ENCODE data around the gene ZFY. TPM values are rescaled to one million over a fixed set of nuclear protein-coding genes. Genes with fewer than 3 reads are reported as not detected.
"Not testable (repeated sequence)": the region's sequence is repeated elsewhere in the genome, so short reads cannot be mapped to it uniquely, and the experiment has no call there.

Gene ZFY
- total RNA-seq, 1 experiment from 2014 or later: not detected

GRCh38 chrY:2984491-2984890, 49.3 kb downstream of the ZFY start:
- Histone ChIP-seq H3K9me2 (replicated peaks; ENCODE audit: low read length) (no peaks in the 10 kb centered on the region), H3K4me3 (ENCODE audit: low read length) (no peak overlapping the region), H3K27me3 (ENCODE audit: low read length) (no peaks in the 10 kb centered on the region), H2AFZ (ENCODE audit: low read length) (no peak overlapping the region), H3K4me2 (ENCODE audit: low read length) (no peak overlapping the region), H3K4me1 (ENCODE audit: insufficient read depth, low read length) (no peaks in the 10 kb centered on the region), H3K36me3 (ENCODE audit: low read depth, low read length) (no peaks in the 10 kb centered on the region), H3K79me2 (ENCODE audit: low read length) (no peaks in the 10 kb centered on the region), H3F3A (ENCODE audit: low read length, unreplicated experiment) (no peaks in the 10 kb centered on the region), H3K9me3 (ENCODE audit: low read length) (no peaks in the 10 kb centered on the region), H3K9ac (ENCODE audit: low read length) (no peak overlapping the region), H3K27ac (ENCODE audit: low read length) (no peak overlapping the region), H4K20me1 (ENCODE audit: low read length) (no peaks in the 10 kb centered on the region)
- ChIA-PET CTCF (no interaction called here), POLR2A (ENCODE audit: unreplicated experiment) (no interaction called here)
- DNase-seq (no peak), ATAC-seq (no peak)
- intact Hi-C loops (cut with micrococcal nuclease): no loop called here
- BruUV-seq (replicated peaks): no TSS peak
- TF ChIP-seq EZH2phosphoT487 (IDR thresholded peaks at IDR 0.05; ENCODE audit: borderline replicate concordance, low read length) (no peak), EZH2 (IDR thresholded peaks at IDR 0.05; ENCODE audit: low read length, unreplicated experiment) (no peak), CTCF (conservative IDR thresholded peaks at IDR 0.05; ENCODE audit: low read depth, low read length) (no peak)

GRCh38 chrY:2987178-2987577, 52.0 kb downstream of the ZFY start:
- H3K27ac ChIP-seq (ENCODE audit: low read length); DNase-seq; BruUV-seq (replicated peaks); H3K36me3 ChIP-seq (ENCODE audit: low read depth, low read length); H4K20me1 ChIP-seq (ENCODE audit: low read length); H3K79me2 ChIP-seq (ENCODE audit: low read length); H3K4me2 ChIP-seq (ENCODE audit: low read length); H3K9ac ChIP-seq (ENCODE audit: low read length); H3K9me3 ChIP-seq (ENCODE audit: low read length); H3F3A ChIP-seq (ENCODE audit: low read length, unreplicated experiment); H3K4me3 ChIP-seq (ENCODE audit: low read length); H3K4me1 ChIP-seq (ENCODE audit: insufficient read depth, low read length); POLR2A ChIA-PET (ENCODE audit: unreplicated experiment); H3K9me2 ChIP-seq (replicated peaks; ENCODE audit: low read length); intact Hi-C loops (cut with micrococcal nuclease); CTCF ChIA-PET; H3K27me3 ChIP-seq (ENCODE audit: low read length); H2AFZ ChIP-seq (ENCODE audit: low read length); ATAC-seq: not testable (repeated sequence)

- DNase-seq; H3K9me3 ChIP-seq (ENCODE audit: low read length); H3K4me2 ChIP-seq (ENCODE audit: low read length); intact Hi-C loops (cut with micrococcal nuclease); H3K27me3 ChIP-seq (ENCODE audit: low read length); CTCF ChIA-PET; ATAC-seq; H3K27ac ChIP-seq (ENCODE audit: low read length); H3K9me2 ChIP-seq (replicated peaks; ENCODE audit: low read length); H3K79me2 ChIP-seq (ENCODE audit: low read length); H3F3A ChIP-seq (ENCODE audit: low read length, unreplicated experiment); BruUV-seq (replicated peaks); H4K20me1 ChIP-seq (ENCODE audit: low read length); H2AFZ ChIP-seq (ENCODE audit: low read length); H3K4me1 ChIP-seq (ENCODE audit: insufficient read depth, low read length); POLR2A ChIA-PET (ENCODE audit: unreplicated experiment); H3K36me3 ChIP-seq (ENCODE audit: low read depth, low read length); H3K9ac ChIP-seq (ENCODE audit: low read length); H3K4me3 ChIP-seq (ENCODE audit: low read length): not testable (repeated sequence)
Measured at GRCh38 chrY:2997369-2997768, 62.2 kb downstream of the ZFY start.

GRCh38 chrY:3002190-3002589, 67.0 kb downstream of the ZFY start:
- H3K9me2 ChIP-seq (replicated peaks; ENCODE audit: low read length): no peaks in the 10 kb centered on the region
- POLR2A ChIA-PET (ENCODE audit: unreplicated experiment): no interaction called here
- H2AFZ ChIP-seq (ENCODE audit: low read length): no peak overlapping the region
- no peaks in the 10 kb centered on the region for H3K79me2 ChIP-seq (ENCODE audit: low read length)
- H3K27me3 ChIP-seq (ENCODE audit: low read length): no peaks in the 10 kb centered on the region
- intact Hi-C loops (cut with micrococcal nuclease): no loop called here
- no peak overlapping the region for H3K9ac ChIP-seq (ENCODE audit: low read length)
- H3K4me2 ChIP-seq (ENCODE audit: low read length): no peak overlapping the region
- no peaks in the 10 kb centered on the region for H3F3A ChIP-seq (ENCODE audit: low read length, unreplicated experiment)
- BruUV-seq (replicated peaks): no TSS peak
- H3K4me1 ChIP-seq (ENCODE audit: insufficient read depth, low read length): no peaks in the 10 kb centered on the region
- H3K9me3 ChIP-seq (ENCODE audit: low read length): no peaks in the 10 kb centered on the region
- no peaks in the 10 kb centered on the region for H4K20me1 ChIP-seq (ENCODE audit: low read length)
- ATAC-seq: no peak
- no peaks in the 10 kb centered on the region for H3K36me3 ChIP-seq (ENCODE audit: low read depth, low read length)
- no peak overlapping the region for H3K4me3 ChIP-seq (ENCODE audit: low read length)
- CTCF ChIA-PET: no interaction called here
- H3K27ac ChIP-seq (ENCODE audit: low read length): no peak overlapping the region
- TF ChIP-seq EZH2phosphoT487 (IDR thresholded peaks at IDR 0.05; ENCODE audit: borderline replicate concordance, low read length) (no peak), EZH2 (IDR thresholded peaks at IDR 0.05; ENCODE audit: low read length, unreplicated experiment) (no peak), CTCF (conservative IDR thresholded peaks at IDR 0.05; ENCODE audit: low read depth, low read length) (no peak)
- no peak for DNase-seq

All from PC-3 (cell line).